HEK293T (cell line): ENCODE results near the gene SCAF4.

ENCODE experiments used
- BHLHE40 ChIP-seq: fragments of 450-650 bp; IDR thresholded peaks from 2 replicates; pipeline ENCODE4 v1.6.1; 2016; ENCODE audit warnings: mild to moderate bottlenecking, moderate library complexity, borderline replicate concordance
- ELF4 ChIP-seq: fragments of 450-650 bp; IDR thresholded peaks from 2 replicates; pipeline ENCODE4 v1.6.1; 2017; ENCODE audit warnings: antibody characterized with exemption
- FOXA1 ChIP-seq: fragments of 450-650 bp; IDR thresholded peaks from 2 replicates; pipeline ENCODE4 v1.6.1; 2016; ENCODE audit warnings: mild to moderate bottlenecking
- FOXK2 ChIP-seq: fragments of 450-650 bp; IDR thresholded peaks from 2 replicates; pipeline ENCODE4 v1.6.1; 2016; ENCODE audit warnings: mild to moderate bottlenecking
- FOXM1 ChIP-seq: fragments of 450-650 bp; IDR thresholded peaks from 2 replicates; pipeline ENCODE4 v1.6.1; 2017; ENCODE audit warnings: mild to moderate bottlenecking, borderline replicate concordance
- HDGF ChIP-seq: fragments of 450-650 bp; IDR thresholded peaks from 2 replicates; pipeline ENCODE4 v1.6.1; 2017; ENCODE audit warnings: antibody characterized with exemption, borderline replicate concordance
- L3MBTL2 ChIP-seq: fragments of 450-650 bp; conservative IDR thresholded peaks from 2 replicates; pipeline ENCODE4 v1.6.1; 2016; ENCODE audit warnings: mild to moderate bottlenecking
- LEF1 ChIP-seq: fragments of 450-650 bp; IDR thresholded peaks from 2 replicates; pipeline ENCODE4 v1.6.1; 2017; ENCODE audit warnings: mild to moderate bottlenecking, borderline replicate concordance
- NFRKB ChIP-seq: fragments of 450-650 bp; IDR thresholded peaks from 2 replicates; pipeline ENCODE4 v1.6.1; 2016; ENCODE audit warnings: mild to moderate bottlenecking, moderate library complexity
- PKNOX1 ChIP-seq: fragments of 450-650 bp; IDR thresholded peaks from 2 replicates; pipeline ENCODE4 v1.6.1; 2016
- SP1 ChIP-seq: fragments of 450-650 bp; IDR thresholded peaks from 2 replicates; pipeline ENCODE4 v1.6.1; 2017
- SUZ12 ChIP-seq: fragments of 450-650 bp; IDR thresholded peaks from 2 replicates; pipeline ENCODE4 v1.6.1; 2016; ENCODE audit warnings: mild to moderate bottlenecking
- TARDBP ChIP-seq: fragments of 450-650 bp; IDR thresholded peaks from 2 replicates; pipeline ENCODE4 v1.6.1; 2016
- ZNF384 ChIP-seq: fragments of 450-650 bp; IDR thresholded peaks from 2 replicates; pipeline ENCODE4 v1.6.1; 2016

- TF ChIP-seq LEF1 (no peak), ELF4 (no peak), TARDBP (no peak), FOXA1 (no peak), BHLHE40 (no peak), SUZ12 (no peak), HDGF (no peak), L3MBTL2 (no peak), SP1 (no peak), NFRKB (no peak), PKNOX1 (no peak), ZNF384 (no peak), FOXM1 (no peak), FOXK2 (no peak)
Measured at GRCh38 chr21:31733551-31734149, 1.7 kb upstream of the SCAF4 start.
